WTC11 (cell line): ENCODE data around the gene IQSEC1. TPM values are rescaled to one million over a fixed set of nuclear protein-coding genes. Genes with fewer than 3 reads are reported as not detected.

Experiments
- ATAC-seq: fragments of 200-7000 bp; cut with Tn5 transposase; 2 replicates; pipeline ENCODE4 v1.10.0; 2021; ENCODE audit warnings: mild to moderate bottlenecking, moderate library complexity
- CTCF ChIA-PET: fragments of 300-600 bp; sonication (Branson Sonifier 250); formaldehyde crosslinking; loops from one replicate; lab custom pipeline; 2021; ENCODE audit warnings: antibody characterized with exemption; lab: Charles Lee
- POLR2A ChIA-PET: fragments of 350-600 bp; sonication (Branson Sonifier 250); formaldehyde crosslinking; loops from one replicate; lab custom pipeline; 2021; ENCODE audit warnings: antibody characterized with exemption; lab: Charles Lee
- DNase-seq: peaks from one replicate; pipeline ENCODE4 v3.0.0; 2021; ENCODE audit warnings: low spot score
- H3K27ac Mint-ChIP-seq: 2 replicates; pipeline ENCODE4 v1.8.0; 2021; ENCODE audit warnings: mixed read lengths
- H3K27me3 Mint-ChIP-seq: 2 replicates; pipeline ENCODE4 v1.8.0; 2021; ENCODE audit warnings: low read depth, mild to moderate bottlenecking, moderate library complexity, mixed read lengths
- H3K36me3 Mint-ChIP-seq: 2 replicates; pipeline ENCODE4 v1.8.0; 2021; ENCODE audit warnings: mixed read lengths
- H3K4me1 Mint-ChIP-seq: 2 replicates; pipeline ENCODE4 v1.8.0; 2022; ENCODE audit warnings: mixed read lengths
- H3K4me3 Mint-ChIP-seq: 2 replicates; pipeline ENCODE4 v1.8.0; 2021; ENCODE audit warnings: mild to moderate bottlenecking, moderate library complexity, mixed read lengths
- H3K9me3 Mint-ChIP-seq: 2 replicates; pipeline ENCODE4 v1.8.0; 2021; ENCODE audit warnings: mixed read lengths
- AR ChIP-seq: fragments of 250-450 bp; sonication (Bioruptor Pico); IDR thresholded peaks from 2 replicates; pipeline ENCODE4 v1.9.0; 2021; ENCODE audit warnings: mild to moderate bottlenecking
- EMX1 ChIP-seq: fragments of 250-450 bp; sonication (Bioruptor Pico); IDR thresholded peaks from 2 replicates; pipeline ENCODE4 v1.8.0; 2021; ENCODE audit warnings: mild to moderate bottlenecking
- KAT7 ChIP-seq: sonication (generic); formaldehyde crosslinking; IDR thresholded peaks from 2 replicates; pipeline ENCODE4 v1.8.1; 2023; ENCODE audit warnings: missing genetic modification reagents, mild to moderate bottlenecking, borderline replicate concordance
- MXD4 ChIP-seq: fragments of 250-450 bp; sonication (Bioruptor Pico); IDR thresholded peaks from 2 replicates; pipeline ENCODE4 v1.8.0; 2021; ENCODE audit warnings: mild to moderate bottlenecking, moderate library complexity, borderline replicate concordance
- OVOL2 ChIP-seq: fragments of 250-450 bp; sonication (Bioruptor Pico); IDR thresholded peaks from 2 replicates; pipeline ENCODE4 v1.9.0; 2021; ENCODE audit warnings: mild to moderate bottlenecking, borderline replicate concordance
- PREB ChIP-seq: sonication (generic); formaldehyde crosslinking; IDR thresholded peaks from 2 replicates; pipeline ENCODE4 v1.8.1; 2022; ENCODE audit warnings: mild to moderate bottlenecking, missing genetic modification reagents, moderate library complexity, borderline replicate concordance
- TEAD1 ChIP-seq: sonication (generic); formaldehyde crosslinking; IDR thresholded peaks from 2 replicates; pipeline ENCODE4 v1.8.0; 2022; ENCODE audit warnings: mild to moderate bottlenecking, missing genetic modification reagents
- ZNF232 ChIP-seq: sonication (generic); formaldehyde crosslinking; IDR thresholded peaks from 2 replicates; pipeline ENCODE4 v1.8.0; 2022; ENCODE audit warnings: mild to moderate bottlenecking, missing genetic modification reagents
- ZNF263 ChIP-seq: sonication (generic); formaldehyde crosslinking; IDR thresholded peaks from 2 replicates; pipeline ENCODE4 v1.8.1; 2022; ENCODE audit warnings: low read depth, mild to moderate bottlenecking, moderate library complexity, missing genetic modification reagents
- ZNF281 ChIP-seq: sonication (generic); formaldehyde crosslinking; IDR thresholded peaks from 2 replicates; pipeline ENCODE4 v1.8.0; 2023; ENCODE audit warnings: mild to moderate bottlenecking, missing genetic modification reagents
- ZNF317 ChIP-seq: sonication (generic); formaldehyde crosslinking; IDR thresholded peaks from 2 replicates; pipeline ENCODE4 v1.8.1; 2023; ENCODE audit warnings: low read depth, mild to moderate bottlenecking, moderate library complexity, missing genetic modification reagents, borderline replicate concordance
- total RNA-seq: library from RNA; stranded (reverse); gene quantifications from 3 replicates; pipeline ENCODE4 v1.2.3, GENCODE V29; 2021
- TF ChIP-seq, protein P1 (sequence below): sonication (generic); formaldehyde crosslinking; IDR thresholded peaks from 2 replicates; pipeline ENCODE4 v1.8.1; 2023; ENCODE audit warnings: mild to moderate bottlenecking, missing genetic modification reagents, borderline replicate concordance
- TF ChIP-seq, protein P2 (sequence below): sonication (generic); formaldehyde crosslinking; IDR thresholded peaks from 2 replicates; pipeline ENCODE4 v1.8.1; 2023; ENCODE audit warnings: mild to moderate bottlenecking, moderate library complexity, missing genetic modification reagents
- TF ChIP-seq, protein P3 (sequence below): fragments of 250-450 bp; sonication (Bioruptor Pico); IDR thresholded peaks from 2 replicates; pipeline ENCODE4 v1.8.0; 2021; ENCODE audit warnings: mild to moderate bottlenecking
- TF ChIP-seq, protein P4 (sequence below): sonication (generic); formaldehyde crosslinking; IDR thresholded peaks from 2 replicates; pipeline ENCODE4 v1.8.0; 2023; ENCODE audit warnings: missing genetic modification reagents, mild to moderate bottlenecking, borderline replicate concordance

The IQSEC1 gene
- total RNA-seq, 1 experiment from 2014 or later, result 35.0 TPM

DNA sequence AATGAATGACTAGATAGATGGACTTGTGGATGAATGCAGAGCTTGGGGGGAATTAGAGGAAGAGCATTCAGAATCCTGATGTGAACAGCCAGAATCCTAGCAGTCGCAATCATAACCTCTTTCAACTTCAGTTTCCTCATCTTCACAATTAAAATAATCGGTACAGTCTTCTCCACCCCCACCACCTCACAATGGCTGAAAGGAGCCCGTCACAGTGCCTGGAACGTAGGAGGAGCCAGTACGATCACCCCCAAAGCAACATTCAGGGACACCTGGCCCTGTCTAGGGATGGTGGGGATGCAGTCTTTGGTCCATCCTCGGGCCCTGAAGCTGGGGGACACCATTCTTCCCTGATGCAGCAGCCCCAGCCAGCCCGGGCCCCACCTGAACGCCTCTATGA is 151.5 kb downstream of the IQSEC1 start:
- POLR2A ChIA-PET, result no interaction called here
- Mint-ChIP-seq H3K4me1 (no peaks in the 10 kb centered on the region), H3K4me3 (no peak overlapping the region), H3K36me3 (peaks cover 11% of the 10 kb centered on the region), H3K9me3 (no peaks in the 10 kb centered on the region), H3K27me3 (no peaks in the 10 kb centered on the region)
- no peak for ATAC-seq
- no peak for DNase-seq
- CTCF ChIA-PET, result no interaction called here
- no peak for TF ChIP-seq KAT7 (CRISPR knock-in tag)
- TF ChIP-seq OVOL2 (CRISPR knock-in tag), result no peak
- TF ChIP-seq, protein P1, sequence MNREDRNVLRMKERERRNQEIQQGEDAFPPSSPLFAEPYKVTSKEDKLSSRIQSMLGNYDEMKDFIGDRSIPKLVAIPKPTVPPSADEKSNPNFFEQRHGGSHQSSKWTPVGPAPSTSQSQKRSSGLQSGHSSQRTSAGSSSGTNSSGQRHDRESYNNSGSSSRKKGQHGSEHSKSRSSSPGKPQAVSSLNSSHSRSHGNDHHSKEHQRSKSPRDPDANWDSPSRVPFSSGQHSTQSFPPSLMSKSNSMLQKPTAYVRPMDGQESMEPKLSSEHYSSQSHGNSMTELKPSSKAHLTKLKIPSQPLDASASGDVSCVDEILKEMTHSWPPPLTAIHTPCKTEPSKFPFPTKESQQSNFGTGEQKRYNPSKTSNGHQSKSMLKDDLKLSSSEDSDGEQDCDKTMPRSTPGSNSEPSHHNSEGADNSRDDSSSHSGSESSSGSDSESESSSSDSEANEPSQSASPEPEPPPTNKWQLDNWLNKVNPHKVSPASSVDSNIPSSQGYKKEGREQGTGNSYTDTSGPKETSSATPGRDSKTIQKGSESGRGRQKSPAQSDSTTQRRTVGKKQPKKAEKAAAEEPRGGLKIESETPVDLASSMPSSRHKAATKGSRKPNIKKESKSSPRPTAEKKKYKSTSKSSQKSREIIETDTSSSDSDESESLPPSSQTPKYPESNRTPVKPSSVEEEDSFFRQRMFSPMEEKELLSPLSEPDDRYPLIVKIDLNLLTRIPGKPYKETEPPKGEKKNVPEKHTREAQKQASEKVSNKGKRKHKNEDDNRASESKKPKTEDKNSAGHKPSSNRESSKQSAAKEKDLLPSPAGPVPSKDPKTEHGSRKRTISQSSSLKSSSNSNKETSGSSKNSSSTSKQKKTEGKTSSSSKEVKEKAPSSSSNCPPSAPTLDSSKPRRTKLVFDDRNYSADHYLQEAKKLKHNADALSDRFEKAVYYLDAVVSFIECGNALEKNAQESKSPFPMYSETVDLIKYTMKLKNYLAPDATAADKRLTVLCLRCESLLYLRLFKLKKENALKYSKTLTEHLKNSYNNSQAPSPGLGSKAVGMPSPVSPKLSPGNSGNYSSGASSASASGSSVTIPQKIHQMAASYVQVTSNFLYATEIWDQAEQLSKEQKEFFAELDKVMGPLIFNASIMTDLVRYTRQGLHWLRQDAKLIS (CRISPR knock-in tag), result no peak
- no peak for TF ChIP-seq ZNF317 (CRISPR knock-in tag)
- no peak for TF ChIP-seq PREB (CRISPR knock-in tag)
- no peak for TF ChIP-seq MXD4 (CRISPR knock-in tag)
- TF ChIP-seq AR (CRISPR knock-in tag), result no peak
- TF ChIP-seq, protein P2, sequence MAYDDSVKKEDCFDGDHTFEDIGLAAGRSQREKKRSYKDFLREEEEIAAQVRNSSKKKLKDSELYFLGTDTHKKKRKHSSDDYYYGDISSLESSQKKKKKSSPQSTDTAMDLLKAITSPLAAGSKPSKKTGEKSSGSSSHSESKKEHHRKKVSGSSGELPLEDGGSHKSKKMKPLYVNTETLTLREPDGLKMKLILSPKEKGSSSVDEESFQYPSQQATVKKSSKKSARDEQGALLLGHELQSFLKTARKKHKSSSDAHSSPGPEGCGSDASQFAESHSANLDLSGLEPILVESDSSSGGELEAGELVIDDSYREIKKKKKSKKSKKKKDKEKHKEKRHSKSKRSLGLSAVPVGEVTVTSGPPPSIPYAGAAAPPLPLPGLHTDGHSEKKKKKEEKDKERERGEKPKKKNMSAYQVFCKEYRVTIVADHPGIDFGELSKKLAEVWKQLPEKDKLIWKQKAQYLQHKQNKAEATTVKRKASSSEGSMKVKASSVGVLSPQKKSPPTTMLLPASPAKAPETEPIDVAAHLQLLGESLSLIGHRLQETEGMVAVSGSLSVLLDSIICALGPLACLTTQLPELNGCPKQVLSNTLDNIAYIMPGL (CRISPR knock-in tag), result no peak
- no peak for TF ChIP-seq ZNF263 (CRISPR knock-in tag)
- TF ChIP-seq, protein P3, sequence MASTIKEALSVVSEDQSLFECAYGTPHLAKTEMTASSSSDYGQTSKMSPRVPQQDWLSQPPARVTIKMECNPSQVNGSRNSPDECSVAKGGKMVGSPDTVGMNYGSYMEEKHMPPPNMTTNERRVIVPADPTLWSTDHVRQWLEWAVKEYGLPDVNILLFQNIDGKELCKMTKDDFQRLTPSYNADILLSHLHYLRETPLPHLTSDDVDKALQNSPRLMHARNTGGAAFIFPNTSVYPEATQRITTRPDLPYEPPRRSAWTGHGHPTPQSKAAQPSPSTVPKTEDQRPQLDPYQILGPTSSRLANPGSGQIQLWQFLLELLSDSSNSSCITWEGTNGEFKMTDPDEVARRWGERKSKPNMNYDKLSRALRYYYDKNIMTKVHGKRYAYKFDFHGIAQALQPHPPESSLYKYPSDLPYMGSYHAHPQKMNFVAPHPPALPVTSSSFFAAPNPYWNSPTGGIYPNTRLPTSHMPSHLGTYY, result no peak
- no peak for TF ChIP-seq TEAD1 (CRISPR knock-in tag)
- TF ChIP-seq, protein P4, sequence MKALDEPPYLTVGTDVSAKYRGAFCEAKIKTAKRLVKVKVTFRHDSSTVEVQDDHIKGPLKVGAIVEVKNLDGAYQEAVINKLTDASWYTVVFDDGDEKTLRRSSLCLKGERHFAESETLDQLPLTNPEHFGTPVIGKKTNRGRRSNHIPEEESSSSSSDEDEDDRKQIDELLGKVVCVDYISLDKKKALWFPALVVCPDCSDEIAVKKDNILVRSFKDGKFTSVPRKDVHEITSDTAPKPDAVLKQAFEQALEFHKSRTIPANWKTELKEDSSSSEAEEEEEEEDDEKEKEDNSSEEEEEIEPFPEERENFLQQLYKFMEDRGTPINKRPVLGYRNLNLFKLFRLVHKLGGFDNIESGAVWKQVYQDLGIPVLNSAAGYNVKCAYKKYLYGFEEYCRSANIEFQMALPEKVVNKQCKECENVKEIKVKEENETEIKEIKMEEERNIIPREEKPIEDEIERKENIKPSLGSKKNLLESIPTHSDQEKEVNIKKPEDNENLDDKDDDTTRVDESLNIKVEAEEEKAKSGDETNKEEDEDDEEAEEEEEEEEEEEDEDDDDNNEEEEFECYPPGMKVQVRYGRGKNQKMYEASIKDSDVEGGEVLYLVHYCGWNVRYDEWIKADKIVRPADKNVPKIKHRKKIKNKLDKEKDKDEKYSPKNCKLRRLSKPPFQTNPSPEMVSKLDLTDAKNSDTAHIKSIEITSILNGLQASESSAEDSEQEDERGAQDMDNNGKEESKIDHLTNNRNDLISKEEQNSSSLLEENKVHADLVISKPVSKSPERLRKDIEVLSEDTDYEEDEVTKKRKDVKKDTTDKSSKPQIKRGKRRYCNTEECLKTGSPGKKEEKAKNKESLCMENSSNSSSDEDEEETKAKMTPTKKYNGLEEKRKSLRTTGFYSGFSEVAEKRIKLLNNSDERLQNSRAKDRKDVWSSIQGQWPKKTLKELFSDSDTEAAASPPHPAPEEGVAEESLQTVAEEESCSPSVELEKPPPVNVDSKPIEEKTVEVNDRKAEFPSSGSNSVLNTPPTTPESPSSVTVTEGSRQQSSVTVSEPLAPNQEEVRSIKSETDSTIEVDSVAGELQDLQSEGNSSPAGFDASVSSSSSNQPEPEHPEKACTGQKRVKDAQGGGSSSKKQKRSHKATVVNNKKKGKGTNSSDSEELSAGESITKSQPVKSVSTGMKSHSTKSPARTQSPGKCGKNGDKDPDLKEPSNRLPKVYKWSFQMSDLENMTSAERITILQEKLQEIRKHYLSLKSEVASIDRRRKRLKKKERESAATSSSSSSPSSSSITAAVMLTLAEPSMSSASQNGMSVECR, result no peak
- no peak for TF ChIP-seq ZNF281 (CRISPR knock-in tag)
- no peak for TF ChIP-seq ZNF232 (CRISPR knock-in tag)
- no peak for TF ChIP-seq EMX1
- TF ChIP-seq, all 79 proteins: peak for 0
- no peak overlapping the region for H3K27ac Mint-ChIP-seq
